ENCODE results near the gene COBL.

COBL gene

DNA sequence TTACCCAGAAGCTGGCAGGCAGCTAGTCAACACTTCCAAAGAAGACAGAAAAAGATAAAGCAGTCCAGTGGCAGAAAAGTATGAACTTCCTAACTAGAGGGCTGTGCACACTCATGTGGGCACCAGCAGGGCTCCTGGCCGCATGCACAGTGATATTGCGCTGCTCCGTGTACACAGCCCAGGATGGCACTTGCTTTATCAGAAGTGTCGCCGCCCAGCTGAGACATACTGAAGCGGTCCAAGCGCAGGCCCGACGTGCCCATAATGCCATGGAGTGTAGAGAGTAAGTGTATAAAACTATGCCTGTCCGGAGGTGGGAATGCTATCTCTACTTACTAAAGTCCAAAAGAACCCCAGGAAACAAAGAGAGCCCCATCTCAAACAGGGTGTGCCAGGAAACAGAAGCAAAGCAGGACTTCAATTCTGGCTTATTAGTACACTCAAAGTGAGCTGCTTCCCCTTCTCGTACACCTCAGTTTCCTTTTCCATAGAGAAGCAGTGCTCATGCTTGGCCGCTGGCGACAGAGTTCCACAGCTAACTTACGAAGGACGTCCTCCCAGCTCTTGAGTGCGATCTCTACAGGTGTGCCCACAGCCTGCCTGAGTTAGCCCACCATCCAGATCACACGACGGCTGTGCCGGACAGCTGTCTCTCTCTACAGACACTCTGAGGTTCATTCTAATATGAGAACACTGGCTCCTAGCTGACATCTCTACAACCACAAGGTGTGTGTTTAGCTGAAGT is 234.3 kb downstream of the COBL start:
- Mint-ChIP-seq H3K4me3 (no peak overlapping the region), H3K4me1 (no peaks in the 10 kb centered on the region), H3K27ac (no peak overlapping the region), H3K9me3 (no peaks in the 10 kb centered on the region), H3K36me3 (no peaks in the 10 kb centered on the region), H3K27me3 (no peaks in the 10 kb centered on the region)
- DNase-seq = no peak
- CTCF ChIA-PET = interaction anchor here (1.8 kb wide), 1 partner anchor 79 kb away, joined by 4 read pairs; no protein-coding TSS in a partner anchor

DNA sequence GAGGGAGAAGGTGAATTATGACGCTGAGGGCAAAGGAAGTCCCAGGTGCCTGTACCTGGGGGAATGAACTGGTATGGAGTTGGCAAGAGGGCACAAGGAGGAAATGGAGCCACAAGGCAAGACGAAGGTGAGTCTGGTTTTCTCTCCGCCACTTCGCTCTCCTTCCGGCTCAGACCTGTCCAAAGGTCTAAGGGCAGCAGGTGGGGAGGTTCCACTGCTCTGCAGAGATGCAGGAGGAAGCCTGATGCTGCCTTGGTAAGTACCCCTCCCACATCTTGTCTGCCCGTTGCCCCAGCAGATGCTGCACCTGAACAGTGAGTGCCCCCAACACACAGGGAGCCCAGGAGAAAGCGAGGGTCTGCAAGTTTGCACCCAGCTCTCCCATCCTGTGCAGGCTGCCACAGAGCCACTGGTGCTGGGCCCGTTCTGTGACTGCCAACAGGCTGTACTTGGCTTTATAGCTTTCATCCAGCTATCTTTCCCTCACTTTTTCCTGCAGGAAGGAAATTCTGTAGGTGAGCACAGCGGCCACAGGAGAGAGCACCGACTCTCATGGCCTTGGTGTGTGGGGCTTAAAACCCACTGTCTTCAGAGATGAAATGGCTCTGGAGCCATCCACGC is 235.2 kb downstream of the COBL start:
- CTCF ChIA-PET = interaction anchor here (1.8 kb wide), 1 partner anchor 80 kb away, joined by 4 read pairs; no protein-coding TSS in a partner anchor
- no peaks in the 10 kb centered on the region for H3K36me3 Mint-ChIP-seq

DNA sequence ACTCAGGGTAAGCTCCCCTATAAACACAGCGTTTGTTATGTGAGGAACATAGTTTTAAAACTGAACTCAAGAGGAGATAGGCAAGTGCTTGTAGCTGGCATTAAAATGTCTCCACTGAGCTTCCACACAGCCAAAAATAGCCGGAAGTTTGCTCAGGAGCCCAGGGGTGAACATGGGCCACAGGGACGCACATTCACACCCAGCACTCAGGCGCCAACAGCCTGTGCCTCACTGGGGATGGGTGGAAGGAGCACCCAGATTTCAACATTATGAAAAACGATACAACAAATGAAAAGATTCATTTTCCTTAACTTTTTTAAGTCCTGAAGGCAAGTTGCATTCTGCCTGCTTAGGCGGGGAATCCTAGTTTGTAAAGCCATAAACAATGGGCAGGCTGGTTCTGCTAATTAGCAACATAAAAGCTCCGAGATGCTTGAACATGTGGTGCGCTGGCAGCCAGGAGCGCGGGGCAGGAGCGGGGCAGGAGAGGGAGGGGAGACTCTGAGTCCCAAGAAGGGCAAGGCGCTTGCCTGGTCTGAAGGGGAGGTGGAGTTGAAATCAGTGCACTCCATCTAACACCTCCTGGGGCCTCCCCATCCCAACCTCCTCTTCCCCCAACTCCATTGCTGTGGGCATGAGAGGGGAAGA is 235.9 kb downstream of the COBL start:
- Mint-ChIP-seq H3K4me3 (no peak overlapping the region), H3K36me3 (no peaks in the 10 kb centered on the region), H3K4me1 (no peaks in the 10 kb centered on the region), H3K27me3 (no peaks in the 10 kb centered on the region), H3K27ac (no peak overlapping the region), H3K9me3 (no peaks in the 10 kb centered on the region)
- CTCF ChIA-PET = interaction anchor here (1.3 to 1.8 kb wide), 2 partner anchors 61 to 80 kb away, joined by 4 read pairs; no protein-coding TSS in a partner anchor
- no peak for DNase-seq

More for the DNA sequence above, 235.2 kb downstream of the COBL start:
- Mint-ChIP-seq H3K27me3 (no peaks in the 10 kb centered on the region), H3K4me3 (no peak overlapping the region), H3K27ac (no peak overlapping the region), H3K9me3 (no peaks in the 10 kb centered on the region), H3K4me1 (no peaks in the 10 kb centered on the region)
- DNase-seq = no peak

DNA sequence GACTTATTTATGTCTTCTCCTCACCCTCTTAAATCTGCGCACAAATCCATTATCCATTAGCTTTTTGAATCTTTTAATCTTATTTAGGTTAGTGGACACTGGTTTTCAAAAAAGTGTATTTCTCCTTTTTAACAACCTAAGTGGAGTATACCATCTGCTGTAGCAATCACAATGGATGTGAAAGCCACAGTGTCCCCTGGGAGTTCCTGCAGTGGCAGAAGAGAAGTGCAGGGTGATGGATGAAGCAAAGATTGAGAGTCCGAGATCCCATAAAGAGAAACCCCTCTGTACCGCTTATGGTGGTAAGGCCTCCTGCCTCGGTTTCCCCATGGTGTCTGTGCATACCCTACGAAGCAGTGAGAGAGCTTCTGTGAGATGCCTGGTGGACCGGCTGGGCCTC is 236.4 kb downstream of the COBL start:
- no peaks in the 10 kb centered on the region for H3K36me3 Mint-ChIP-seq
- no peak overlapping the region for H3K27ac Mint-ChIP-seq
- no peaks in the 10 kb centered on the region for H3K27me3 Mint-ChIP-seq
- no peaks in the 10 kb centered on the region for H3K4me1 Mint-ChIP-seq
- H3K4me3 Mint-ChIP-seq = no peak overlapping the region
- no peaks in the 10 kb centered on the region for H3K9me3 Mint-ChIP-seq
- CTCF ChIA-PET = interaction anchor here (1.3 kb wide), 1 partner anchor 61 kb away, joined by 4 read pairs; no protein-coding TSS in a partner anchor
- DNase-seq = no peak

DNA sequence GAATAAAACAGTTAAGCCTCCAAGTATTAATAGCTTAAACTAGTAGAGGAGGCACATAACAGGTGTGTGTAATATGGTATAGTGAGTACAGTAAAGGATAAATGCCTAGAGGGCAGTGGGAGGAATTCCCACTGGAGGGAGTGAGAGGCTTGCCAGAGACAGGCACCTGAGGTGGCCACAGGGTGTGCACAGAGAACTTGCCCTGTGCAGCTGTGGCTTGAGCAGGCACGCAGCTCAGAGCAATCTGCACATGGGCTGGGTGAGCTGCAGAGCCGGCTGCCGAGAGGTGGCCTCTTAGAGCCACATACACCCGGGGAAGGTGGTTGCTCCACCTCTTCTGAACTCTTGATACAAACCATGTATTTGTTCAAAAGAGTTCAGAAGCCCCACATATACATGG is 237.1 kb downstream of the COBL start:
- CTCF ChIA-PET = interaction anchor here (1.3 kb wide), 1 partner anchor 62 kb away, joined by 4 read pairs; no protein-coding TSS in a partner anchor
- Mint-ChIP-seq H3K27me3 (no peaks in the 10 kb centered on the region), H3K4me1 (no peaks in the 10 kb centered on the region), H3K27ac (no peak overlapping the region), H3K36me3 (no peaks in the 10 kb centered on the region), H3K4me3 (no peak overlapping the region), H3K9me3 (no peaks in the 10 kb centered on the region)
- no peak for DNase-seq

DNA sequence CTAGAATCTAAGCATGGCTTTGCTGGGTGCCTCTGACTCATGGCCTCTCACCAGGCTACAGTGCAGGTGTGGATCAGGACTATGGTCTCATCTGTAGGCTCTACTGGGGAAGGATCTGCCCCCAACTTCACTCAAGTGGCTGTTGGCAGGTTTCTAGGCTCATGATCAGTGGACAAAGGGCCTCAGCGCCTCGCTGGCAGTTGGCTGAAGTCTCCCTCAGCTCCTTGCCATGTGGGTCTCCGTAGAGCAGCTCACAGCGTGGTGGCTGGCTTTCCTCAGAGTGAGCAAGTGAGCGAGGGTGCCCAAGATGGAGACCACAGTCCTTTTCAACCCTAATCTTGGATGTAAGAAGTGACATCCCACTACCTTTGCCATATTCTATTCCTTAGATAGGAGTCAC is 238.0 kb downstream of the COBL start:
- no peak overlapping the region for H3K27ac Mint-ChIP-seq
- no peaks in the 10 kb centered on the region for H3K9me3 Mint-ChIP-seq
- no peak overlapping the region for H3K4me3 Mint-ChIP-seq
- H3K4me1 Mint-ChIP-seq = no peaks in the 10 kb centered on the region
- H3K36me3 Mint-ChIP-seq = no peaks in the 10 kb centered on the region
- no peaks in the 10 kb centered on the region for H3K27me3 Mint-ChIP-seq
- CTCF ChIA-PET = no interaction called here
- DNase-seq = no peak

DNA sequence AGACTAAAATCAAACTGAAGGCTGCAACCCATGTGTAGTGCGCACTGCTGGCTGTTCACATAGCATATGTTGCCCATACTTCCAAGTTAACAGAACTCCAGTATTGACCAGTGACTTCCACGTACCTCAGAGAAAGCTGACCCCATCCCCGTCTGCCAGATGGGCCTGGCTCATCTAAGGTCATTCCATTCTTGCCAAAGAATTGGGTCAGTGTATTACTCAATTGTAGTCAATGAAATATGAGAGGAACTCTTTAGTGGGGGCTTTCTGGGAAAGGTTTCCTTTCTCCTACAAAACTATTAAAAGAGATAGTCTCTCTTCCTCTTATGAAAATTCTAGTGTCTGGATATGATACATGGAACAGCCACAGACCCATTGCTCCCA is 238.6 kb downstream of the COBL start:
- Mint-ChIP-seq H3K27ac (no peak overlapping the region), H3K36me3 (no peaks in the 10 kb centered on the region), H3K27me3 (no peaks in the 10 kb centered on the region), H3K4me3 (no peak overlapping the region), H3K9me3 (no peaks in the 10 kb centered on the region), H3K4me1 (no peaks in the 10 kb centered on the region)
- CTCF ChIA-PET = no interaction called here
- DNase-seq = no peak

DNA sequence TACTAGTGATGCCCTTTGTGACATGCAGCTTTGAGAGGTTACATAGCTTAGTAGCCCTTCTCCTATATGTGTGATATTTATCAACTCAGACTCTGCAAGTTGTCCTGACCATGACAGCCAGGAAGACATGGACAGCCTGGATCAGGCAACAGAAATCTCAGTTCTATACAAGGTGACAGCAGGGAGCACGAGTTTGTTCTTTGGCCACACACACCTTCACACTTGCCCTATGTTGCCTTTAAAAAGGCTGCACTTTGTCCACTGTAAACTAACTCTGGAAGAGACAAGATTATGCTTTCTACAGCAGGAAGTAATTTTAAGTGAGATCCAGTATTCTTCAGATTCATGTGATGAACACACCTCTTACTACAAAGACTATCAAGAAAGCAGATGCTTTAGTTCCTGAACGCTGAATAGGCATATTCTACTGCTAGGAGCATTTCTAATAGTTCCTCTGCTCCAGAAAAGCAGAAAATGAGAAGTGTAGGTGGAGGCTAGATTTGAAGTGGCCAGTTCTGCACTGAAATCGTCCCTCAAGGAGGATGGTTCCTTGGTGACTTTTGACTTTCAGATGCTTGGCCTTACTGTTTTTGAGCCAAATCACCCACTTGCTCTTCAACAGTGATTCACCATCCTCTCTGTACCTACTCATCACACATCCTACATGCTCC is 239.2 kb downstream of the COBL start:
- Mint-ChIP-seq H3K27ac (no peak overlapping the region), H3K4me1 (no peaks in the 10 kb centered on the region), H3K36me3 (no peaks in the 10 kb centered on the region), H3K9me3 (no peaks in the 10 kb centered on the region), H3K27me3 (no peaks in the 10 kb centered on the region), H3K4me3 (no peak overlapping the region)
- no peak for DNase-seq
- CTCF ChIA-PET = interaction anchor here (1.0 kb wide), 1 partner anchor 64 kb away, joined by 4 read pairs; no protein-coding TSS in a partner anchor

DNA sequence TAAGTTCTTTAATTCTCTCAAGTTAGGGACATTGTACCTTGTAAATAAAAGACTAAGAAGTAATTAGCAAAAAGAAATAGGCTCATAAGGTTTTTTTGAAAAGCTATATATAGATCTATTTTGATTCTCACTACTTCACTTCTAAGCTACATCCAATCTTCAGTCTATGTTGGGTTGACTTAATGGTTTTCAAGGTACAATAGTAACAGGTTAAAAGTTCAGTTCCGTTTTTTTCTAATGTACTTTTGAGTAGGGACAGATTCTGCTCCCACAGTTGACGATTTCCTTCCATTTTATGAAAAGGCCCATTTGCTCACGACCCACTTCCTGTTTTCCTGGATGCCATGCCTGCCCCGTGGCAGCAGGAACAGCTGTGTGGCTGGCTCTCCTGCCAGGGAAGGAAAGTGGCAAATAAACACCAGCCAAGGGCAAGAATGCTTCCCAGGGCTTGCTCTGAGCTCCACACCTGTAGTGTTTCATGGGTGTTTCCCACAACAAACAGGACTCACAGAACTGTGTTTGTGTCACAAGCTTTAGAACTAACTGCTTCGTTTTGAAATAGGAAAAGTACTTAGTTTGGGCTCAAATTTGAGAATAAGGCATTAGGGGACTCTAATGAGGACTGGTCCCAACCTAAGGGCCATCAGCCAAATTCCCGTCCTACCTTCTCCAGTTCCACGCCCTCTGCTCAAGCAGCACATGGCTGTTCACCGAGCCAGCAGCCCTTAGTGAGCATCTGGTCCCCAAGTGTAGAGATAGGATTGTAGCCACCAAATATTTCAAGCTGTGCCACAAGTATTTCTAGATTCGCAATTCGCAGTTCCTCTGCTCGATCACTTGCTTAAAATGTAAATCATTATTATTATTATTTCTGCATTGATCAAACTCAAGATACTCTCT is 240.7 kb downstream of the COBL start:
- CTCF ChIA-PET = interaction anchor here (1.0 kb wide), 1 partner anchor 65 kb away, joined by 4 read pairs; no protein-coding TSS in a partner anchor
- Mint-ChIP-seq H3K4me1 (no peaks in the 10 kb centered on the region), H3K36me3 (no peaks in the 10 kb centered on the region), H3K27me3 (no peaks in the 10 kb centered on the region), H3K4me3 (no peak overlapping the region), H3K27ac (no peak overlapping the region), H3K9me3 (no peaks in the 10 kb centered on the region)
- no peak for DNase-seq

DNA sequence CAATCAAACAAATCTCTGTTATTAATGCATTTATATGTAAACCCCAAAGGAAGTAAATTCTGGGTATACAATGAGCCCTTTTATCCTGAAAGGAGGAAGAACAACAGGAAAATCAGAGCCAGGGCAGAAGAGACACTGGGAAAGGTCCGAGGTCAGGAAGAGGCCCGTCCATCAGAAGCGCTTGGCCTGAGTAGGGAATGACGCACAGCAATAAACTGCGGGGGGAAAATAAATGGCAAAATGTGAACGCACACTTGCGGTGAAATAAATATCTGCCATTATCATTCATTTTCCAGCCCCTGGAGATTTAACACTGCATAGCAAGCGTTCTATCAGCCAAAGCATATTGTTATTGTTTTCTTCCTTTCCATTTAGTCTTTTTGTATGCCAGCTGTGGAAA is 243.4 kb downstream of the COBL start:
- no peaks in the 10 kb centered on the region for H3K4me1 Mint-ChIP-seq
- CTCF ChIA-PET = no interaction called here
- DNase-seq = no peak

DNA sequence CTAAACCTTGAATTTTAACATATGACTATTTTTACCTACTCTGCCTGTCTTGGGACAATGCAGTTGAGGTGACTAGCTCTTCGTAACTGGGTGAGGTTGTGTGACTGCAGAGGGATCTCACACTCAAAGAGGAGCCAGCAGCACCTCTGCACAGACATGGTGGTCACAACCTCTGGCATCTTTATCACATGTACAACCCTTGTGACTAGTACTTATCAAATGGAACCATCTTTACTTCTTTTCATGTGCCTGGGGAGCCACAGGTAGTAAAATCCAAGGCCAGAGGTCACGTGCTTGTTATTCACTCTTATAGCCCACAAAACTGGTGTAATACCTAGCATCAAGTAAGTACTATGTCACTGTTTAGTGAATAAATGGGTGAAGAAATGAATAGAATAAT is 244.3 kb downstream of the COBL start:
- H3K36me3 Mint-ChIP-seq = no peaks in the 10 kb centered on the region
- no peak overlapping the region for H3K4me3 Mint-ChIP-seq
- H3K27me3 Mint-ChIP-seq = no peaks in the 10 kb centered on the region
- CTCF ChIA-PET = interaction anchor here (0.7 to 2.3 kb wide), 2 partner anchors 69 to 88 kb away, joined by 3 to 14 read pairs; no protein-coding TSS in a partner anchor
- H3K4me1 Mint-ChIP-seq = no peaks in the 10 kb centered on the region
- no peak for DNase-seq
- H3K9me3 Mint-ChIP-seq = no peaks in the 10 kb centered on the region
- H3K27ac Mint-ChIP-seq = no peak overlapping the region

More for the DNA sequence above, 243.4 kb downstream of the COBL start:
- no peak overlapping the region for H3K27ac Mint-ChIP-seq
- no peak overlapping the region for H3K4me3 Mint-ChIP-seq
- no peaks in the 10 kb centered on the region for H3K9me3 Mint-ChIP-seq
- H3K36me3 Mint-ChIP-seq = no peaks in the 10 kb centered on the region
- no peaks in the 10 kb centered on the region for H3K27me3 Mint-ChIP-seq

DNA sequence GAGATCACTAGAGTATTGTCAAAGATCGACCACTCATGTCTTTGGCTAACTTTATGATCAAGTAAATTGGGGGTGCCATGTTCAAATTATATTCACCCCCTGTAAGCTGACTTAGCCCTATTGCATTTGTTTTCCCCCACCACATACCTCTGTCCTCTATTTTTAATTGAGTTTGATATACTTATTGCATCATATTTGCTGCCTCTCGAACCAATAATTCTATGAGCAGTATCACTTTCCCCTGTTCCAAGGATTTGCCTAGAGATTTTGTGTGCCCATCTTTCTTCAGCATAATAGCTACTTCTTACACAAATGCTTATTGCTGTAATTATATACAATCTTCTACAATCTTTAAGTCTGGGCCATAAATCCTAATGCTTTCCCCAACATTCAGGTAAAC is 245.2 kb downstream of the COBL start:
- no peak for DNase-seq
- no peaks in the 10 kb centered on the region for H3K27me3 Mint-ChIP-seq
- no peak overlapping the region for H3K4me3 Mint-ChIP-seq
- no peaks in the 10 kb centered on the region for H3K9me3 Mint-ChIP-seq
- H3K27ac Mint-ChIP-seq = no peak overlapping the region
- CTCF ChIA-PET = interaction anchor here (0.6 to 2.3 kb wide), 6 partner anchors 19 to 603 kb away, joined by 3 to 14 read pairs (median 4); no protein-coding TSS in a partner anchor
- H3K4me1 Mint-ChIP-seq = no peaks in the 10 kb centered on the region
- no peaks in the 10 kb centered on the region for H3K36me3 Mint-ChIP-seq

DNA sequence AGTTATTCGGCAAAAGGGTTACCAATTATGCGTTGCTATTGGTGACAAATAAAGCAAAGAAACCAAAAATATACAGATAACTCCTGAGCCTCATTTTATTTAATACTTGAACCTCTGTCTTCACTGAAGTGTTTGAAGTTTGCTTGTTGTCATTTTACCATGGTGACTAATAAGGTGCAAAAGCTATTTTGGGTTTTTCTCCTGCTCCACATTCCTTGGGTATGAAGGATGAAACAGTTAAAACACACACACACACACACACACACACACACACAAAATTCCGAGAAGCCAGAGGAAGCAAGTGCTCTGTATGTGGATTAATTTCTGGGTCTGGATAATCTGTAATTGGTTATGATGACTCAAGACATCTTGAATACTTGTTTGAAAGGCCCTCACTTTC is 246.5 kb downstream of the COBL start:
- H3K36me3 Mint-ChIP-seq = no peaks in the 10 kb centered on the region
- no peaks in the 10 kb centered on the region for H3K9me3 Mint-ChIP-seq
- no peak for DNase-seq
- H3K27me3 Mint-ChIP-seq = no peaks in the 10 kb centered on the region
- no peak overlapping the region for H3K27ac Mint-ChIP-seq
- H3K4me3 Mint-ChIP-seq = no peak overlapping the region
- H3K4me1 Mint-ChIP-seq = no peaks in the 10 kb centered on the region
- CTCF ChIA-PET = interaction anchor here (1.3 to 2.3 kb wide), 3 partner anchors 16 to 71 kb away, joined by 3 to 14 read pairs (median 4); no protein-coding TSS in a partner anchor

Data from activated naive CD4-positive, alpha-beta T cell treated with anti-CD3 and anti-CD28 coated beads, Interleukin-2, amount 10 ng/mL, durations not matched to agents 7 days and 5 days (primary cell).